ENCODE results near the gene NEDD9. TPM values are rescaled to one million over a fixed set of nuclear protein-coding genes. Genes with fewer than 3 reads are reported as not detected.

Gene NEDD9
- total RNA-seq, 1 donor from 2014 or later = 194 TPM

DNA sequence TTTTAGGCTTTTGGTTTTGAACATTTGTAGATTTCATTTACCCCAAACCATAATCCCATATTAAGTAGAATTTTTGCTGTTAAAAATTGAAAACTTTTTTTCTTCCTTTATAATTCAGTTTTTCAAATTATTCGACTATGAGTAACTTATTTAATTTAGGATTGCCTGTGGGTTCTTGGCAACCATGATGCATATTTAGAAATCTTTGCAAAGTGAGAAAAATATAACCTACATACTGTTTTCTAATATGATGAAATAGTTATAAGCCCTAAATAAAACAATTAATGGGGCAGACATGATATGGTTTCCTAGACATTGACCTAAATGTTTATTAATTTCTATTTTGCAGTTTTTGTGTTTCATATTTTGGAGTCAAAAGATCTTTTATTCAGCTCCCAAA is 23.6 kb downstream of the NEDD9 start:
- peaks cover 82% of the 10 kb centered on the region for H3K36me3 ChIP-seq
- intact Hi-C loops (cut with DNase I) = no loop called here
- TF ChIP-seq, protein P1, sequence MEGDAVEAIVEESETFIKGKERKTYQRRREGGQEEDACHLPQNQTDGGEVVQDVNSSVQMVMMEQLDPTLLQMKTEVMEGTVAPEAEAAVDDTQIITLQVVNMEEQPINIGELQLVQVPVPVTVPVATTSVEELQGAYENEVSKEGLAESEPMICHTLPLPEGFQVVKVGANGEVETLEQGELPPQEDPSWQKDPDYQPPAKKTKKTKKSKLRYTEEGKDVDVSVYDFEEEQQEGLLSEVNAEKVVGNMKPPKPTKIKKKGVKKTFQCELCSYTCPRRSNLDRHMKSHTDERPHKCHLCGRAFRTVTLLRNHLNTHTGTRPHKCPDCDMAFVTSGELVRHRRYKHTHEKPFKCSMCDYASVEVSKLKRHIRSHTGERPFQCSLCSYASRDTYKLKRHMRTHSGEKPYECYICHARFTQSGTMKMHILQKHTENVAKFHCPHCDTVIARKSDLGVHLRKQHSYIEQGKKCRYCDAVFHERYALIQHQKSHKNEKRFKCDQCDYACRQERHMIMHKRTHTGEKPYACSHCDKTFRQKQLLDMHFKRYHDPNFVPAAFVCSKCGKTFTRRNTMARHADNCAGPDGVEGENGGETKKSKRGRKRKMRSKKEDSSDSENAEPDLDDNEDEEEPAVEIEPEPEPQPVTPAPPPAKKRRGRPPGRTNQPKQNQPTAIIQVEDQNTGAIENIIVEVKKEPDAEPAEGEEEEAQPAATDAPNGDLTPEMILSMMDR (IDR thresholded peaks at IDR 0.05) = no peak

DNA sequence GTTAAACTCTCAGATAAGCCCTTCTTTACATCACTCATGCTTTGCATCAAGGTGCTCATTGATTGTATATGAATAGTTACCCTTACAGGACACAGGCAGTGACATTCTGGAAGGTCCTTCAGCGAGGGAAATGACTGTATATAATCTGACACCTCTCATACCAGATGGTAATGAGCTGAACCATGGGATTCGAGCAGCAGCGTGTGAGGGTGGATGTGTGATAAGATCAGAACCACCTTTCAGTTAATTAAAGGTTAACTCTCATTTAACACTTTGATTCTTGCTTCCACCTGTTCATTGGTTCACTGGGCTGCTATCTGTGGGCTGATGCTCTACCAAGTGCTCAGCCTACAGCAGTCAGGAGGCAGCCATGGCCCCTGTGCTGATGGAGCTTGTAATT is 24.2 kb downstream of the NEDD9 start:
- ATAC-seq = no peak
- Histone ChIP-seq H3K27ac (no peak overlapping the region), H3K36me3 (peaks cover 80% of the 10 kb centered on the region), H3K4me3 (no peak overlapping the region), H3K9me3 (no peaks in the 10 kb centered on the region), H3K4me1 (peaks cover 86% of the 10 kb centered on the region), H3K27me3 (no peaks in the 10 kb centered on the region)
- intact Hi-C loops (cut with DNase I) = no loop called here
- TF ChIP-seq, protein P1 (IDR thresholded peaks at IDR 0.05) = no peak
- no peak for DNase-seq

More for the DNA sequence above, 23.6 kb downstream of the NEDD9 start:
- H3K9me3 ChIP-seq = no peaks in the 10 kb centered on the region
- H3K4me3 ChIP-seq = no peak overlapping the region
- H3K4me1 ChIP-seq = peaks cover 86% of the 10 kb centered on the region
- peak overlapping the region; percentile 68 for H3K27ac ChIP-seq
- ATAC-seq = no peak
- H3K27me3 ChIP-seq = no peaks in the 10 kb centered on the region
- no peak for DNase-seq

DNA sequence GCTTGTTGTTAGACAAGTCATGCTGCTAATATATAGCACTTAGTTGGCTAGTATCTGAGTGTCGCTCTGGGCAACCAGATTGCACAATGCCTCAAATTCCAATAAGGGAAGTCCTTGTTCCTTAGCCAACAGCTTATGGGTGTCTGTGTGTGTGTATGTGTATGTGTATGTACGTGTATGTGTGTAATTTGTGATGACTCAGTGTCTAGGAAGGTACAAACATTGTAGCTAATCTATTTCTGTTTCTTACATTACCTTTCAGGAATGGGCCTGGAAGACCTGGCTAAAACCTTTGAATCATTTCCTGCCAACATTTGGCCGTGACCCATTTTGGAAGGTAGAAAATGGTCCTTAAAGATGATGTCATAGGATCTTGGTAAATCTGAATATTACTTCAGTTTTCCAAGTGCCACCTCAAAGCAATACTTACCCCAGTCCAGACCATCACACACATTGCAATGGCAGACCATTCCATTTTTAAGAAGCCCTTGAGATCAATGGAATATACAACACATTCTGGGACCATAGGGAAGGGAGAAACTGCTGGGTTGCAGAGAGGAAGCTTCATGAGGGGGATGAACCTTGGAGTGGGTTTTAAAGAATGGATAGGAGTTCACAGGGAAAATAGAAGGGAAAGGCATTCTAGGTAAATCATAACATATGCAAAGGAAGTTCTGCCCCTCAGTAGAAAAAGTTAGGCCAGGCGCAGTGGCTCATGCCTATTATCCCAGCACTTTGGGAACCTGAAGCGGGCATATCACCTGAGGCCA is 25.1 kb downstream of the NEDD9 start:
- Histone ChIP-seq H3K4me3 (no peak overlapping the region), H3K36me3 (peaks cover 80% of the 10 kb centered on the region), H3K4me1 (peaks cover 86% of the 10 kb centered on the region), H3K27me3 (no peaks in the 10 kb centered on the region), H3K9me3 (no peaks in the 10 kb centered on the region), H3K27ac (peak overlapping the region; percentile 70)
- ATAC-seq (peak; percentile 90), DNase-seq (no peak)
- TF ChIP-seq, protein P1 (IDR thresholded peaks at IDR 0.05) = no peak
- intact Hi-C loops (cut with DNase I) = no loop called here

DNA sequence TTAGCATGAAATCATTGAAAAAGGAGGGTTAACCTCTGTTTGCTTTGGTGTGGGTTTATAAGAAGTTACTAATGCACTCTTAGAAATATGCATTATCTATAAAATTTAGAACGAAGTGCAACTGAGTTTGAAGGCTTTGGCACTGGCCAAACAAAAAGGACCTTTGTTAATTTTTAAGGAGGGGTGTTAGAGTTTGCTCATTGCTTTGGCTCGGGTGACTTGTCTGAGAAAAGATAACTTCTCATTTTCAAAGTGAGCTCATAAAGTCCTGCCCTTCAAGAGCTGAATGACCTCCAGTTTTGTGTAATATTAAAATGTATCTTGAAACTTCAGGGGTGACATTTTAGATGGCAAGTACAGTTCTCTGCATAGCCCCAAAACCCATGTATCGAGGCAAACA is 25.9 kb downstream of the NEDD9 start:
- intact Hi-C loops (cut with DNase I) = no loop called here
- Histone ChIP-seq H3K27ac (peak overlapping the region; percentile 70), H3K9me3 (no peaks in the 10 kb centered on the region), H3K4me3 (no peak overlapping the region), H3K4me1 (peaks cover 86% of the 10 kb centered on the region), H3K27me3 (no peaks in the 10 kb centered on the region), H3K36me3 (peaks cover 72% of the 10 kb centered on the region)
- TF ChIP-seq, protein P1 (IDR thresholded peaks at IDR 0.05) = no peak
- DNase-seq (no peak), ATAC-seq (no peak)

DNA sequence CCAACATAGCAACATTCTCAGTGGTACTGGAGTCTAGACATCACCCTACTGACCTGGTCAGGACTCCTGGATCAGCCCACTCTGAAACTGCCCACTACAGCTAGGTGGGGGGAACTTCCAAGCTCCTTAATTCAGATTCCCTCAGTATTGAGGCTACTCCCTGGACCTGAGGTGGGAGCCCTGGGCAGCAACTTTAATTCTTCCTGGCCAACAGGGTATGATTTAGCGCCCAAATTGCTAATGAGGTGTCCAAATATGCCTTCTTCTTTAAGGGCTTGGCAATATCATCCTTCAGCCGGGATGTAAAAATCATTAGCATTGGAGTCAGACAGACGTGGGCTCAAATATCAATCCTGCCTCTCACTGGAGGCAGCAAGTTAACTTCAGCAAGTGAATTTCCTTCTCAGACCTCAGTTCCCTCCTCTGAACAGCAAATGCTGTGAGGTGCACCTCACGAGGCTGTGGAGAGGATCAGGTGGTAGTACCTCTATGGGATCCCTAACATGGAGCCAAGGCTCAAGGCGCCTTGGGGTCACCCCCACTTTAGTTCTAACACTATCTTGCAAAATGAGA is 27.6 kb downstream of the NEDD9 start:
- DNase-seq (no peak), ATAC-seq (no peak)
- peaks cover 86% of the 10 kb centered on the region for H3K4me1 ChIP-seq
- TF ChIP-seq, protein P1 (IDR thresholded peaks at IDR 0.05) = no peak
- intact Hi-C loops (cut with DNase I) = no loop called here
- H3K4me3 ChIP-seq = no peak overlapping the region
- H3K9me3 ChIP-seq = no peaks in the 10 kb centered on the region
- no peaks in the 10 kb centered on the region for H3K27me3 ChIP-seq
- no peak overlapping the region for H3K27ac ChIP-seq
- peaks cover 72% of the 10 kb centered on the region for H3K36me3 ChIP-seq
